Caco-2 (cell line): ENCODE data around the gene QPRT. TPM values are rescaled to one million over a fixed set of nuclear protein-coding genes. Genes with fewer than 3 reads are reported as not detected.

ENCODE experiments used
- total RNA-seq: library from RNA; stranded (reverse); gene quantifications from 2 replicates; pipeline ENCODE4 v1.2.3, GENCODE V29; 2022

QPRT gene
- total RNA-seq, 1 experiment from 2014 or later = 178 TPM

Other genes with a start within 250 kb of the QPRT start
- gene BOLA2, start 224.8 kb upstream of the QPRT start, total RNA-seq = 4.6 and 5.6 TPM in 2 replicates
- gene SLX1B, start 224.6 kb upstream of the QPRT start, total RNA-seq = 17.9 and 21.7 TPM in 2 replicates
- 1.3 and 5.6 TPM in 2 replicates for gene SULT1A4, start 219.3 kb upstream of the QPRT start, total RNA-seq
- gene NPIPB12, start 172.8 kb upstream of the QPRT start, total RNA-seq = 53.1 and 66.2 TPM in 2 replicates
- gene SPN, start 15.9 kb upstream of the QPRT start, total RNA-seq = not detected in 2 replicates
- not detected in 2 replicates for gene C16orf54, start 66.8 kb downstream of the QPRT start, total RNA-seq
- gene ZG16, start 99.1 kb downstream of the QPRT start, total RNA-seq = 1.4 and 1.9 TPM in 2 replicates
- gene KIF22, start 111.6 kb downstream of the QPRT start, total RNA-seq = 134 and 152 TPM in 2 replicates
- 299 and 317 TPM in 2 replicates for gene MAZ, start 127.3 kb downstream of the QPRT start, total RNA-seq
- 3.6 and 3.9 TPM in 2 replicates for gene PRRT2, start 133.0 kb downstream of the QPRT start, total RNA-seq
- 31.4 and 33.0 TPM in 2 replicates for gene PAGR1, start 137.0 kb downstream of the QPRT start, total RNA-seq
- 62.9 and 72.5 TPM in 2 replicates for gene MVP, start 141.3 kb downstream of the QPRT start, total RNA-seq
- gene CDIPT, start 184.0 kb downstream of the QPRT start, total RNA-seq = 56.6 and 57.1 TPM in 2 replicates
- 24.1 and 26.3 TPM in 2 replicates for gene SEZ6L2, start 220.4 kb downstream of the QPRT start, total RNA-seq
- gene ASPHD1, start 221.3 kb downstream of the QPRT start, total RNA-seq = 13.2 and 14.7 TPM in 2 replicates
- gene KCTD13, start 247.0 kb downstream of the QPRT start, total RNA-seq = 13.0 and 14.9 TPM in 2 replicates